GM12873 (cell line): ENCODE results near the gene ANKH.

ENCODE experiments used
- TF ChIP-seq, protein P1 (sequence below): IDR thresholded peaks from 2 replicates; pipeline ENCODE4 v1.5.1; 2012; ENCODE audit warnings: low read depth, mild to moderate bottlenecking, moderate library complexity, low read length, control low read depth; ENCODE audit not compliant: insufficient read depth; ENCODE audit errors: missing control alignments

The ANKH gene

DNA sequence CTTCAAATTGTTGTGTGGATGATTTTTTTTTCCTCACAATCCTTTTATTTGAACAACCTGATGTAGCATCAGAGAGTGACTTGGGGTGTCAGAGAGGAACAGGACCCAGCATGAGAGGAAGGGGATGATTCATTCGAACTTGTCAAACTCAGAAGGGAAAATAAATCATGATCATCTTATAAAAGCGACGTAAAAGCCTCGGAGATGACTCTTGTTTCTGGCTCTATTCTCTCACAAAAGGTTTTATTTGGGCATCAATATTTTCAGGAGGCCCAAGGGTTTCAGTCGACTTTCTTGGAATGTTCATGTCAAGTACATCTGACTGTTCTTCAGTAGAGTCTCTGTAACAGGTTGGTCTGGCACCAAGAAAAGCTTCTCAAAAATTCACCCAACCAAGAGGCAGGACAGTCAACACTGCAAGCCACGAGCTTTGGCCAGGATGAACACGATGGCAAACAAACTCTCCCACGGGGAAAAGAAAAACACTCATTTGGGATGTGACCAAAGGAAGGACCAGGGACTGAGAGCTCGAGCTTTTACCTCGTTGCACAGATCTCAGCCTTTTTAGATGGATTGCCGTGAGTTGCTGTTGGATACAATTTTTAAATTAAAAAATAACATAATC lies 55.1 kb downstream of the ANKH start:
- TF ChIP-seq, protein P1, sequence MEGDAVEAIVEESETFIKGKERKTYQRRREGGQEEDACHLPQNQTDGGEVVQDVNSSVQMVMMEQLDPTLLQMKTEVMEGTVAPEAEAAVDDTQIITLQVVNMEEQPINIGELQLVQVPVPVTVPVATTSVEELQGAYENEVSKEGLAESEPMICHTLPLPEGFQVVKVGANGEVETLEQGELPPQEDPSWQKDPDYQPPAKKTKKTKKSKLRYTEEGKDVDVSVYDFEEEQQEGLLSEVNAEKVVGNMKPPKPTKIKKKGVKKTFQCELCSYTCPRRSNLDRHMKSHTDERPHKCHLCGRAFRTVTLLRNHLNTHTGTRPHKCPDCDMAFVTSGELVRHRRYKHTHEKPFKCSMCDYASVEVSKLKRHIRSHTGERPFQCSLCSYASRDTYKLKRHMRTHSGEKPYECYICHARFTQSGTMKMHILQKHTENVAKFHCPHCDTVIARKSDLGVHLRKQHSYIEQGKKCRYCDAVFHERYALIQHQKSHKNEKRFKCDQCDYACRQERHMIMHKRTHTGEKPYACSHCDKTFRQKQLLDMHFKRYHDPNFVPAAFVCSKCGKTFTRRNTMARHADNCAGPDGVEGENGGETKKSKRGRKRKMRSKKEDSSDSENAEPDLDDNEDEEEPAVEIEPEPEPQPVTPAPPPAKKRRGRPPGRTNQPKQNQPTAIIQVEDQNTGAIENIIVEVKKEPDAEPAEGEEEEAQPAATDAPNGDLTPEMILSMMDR: no peak

DNA sequence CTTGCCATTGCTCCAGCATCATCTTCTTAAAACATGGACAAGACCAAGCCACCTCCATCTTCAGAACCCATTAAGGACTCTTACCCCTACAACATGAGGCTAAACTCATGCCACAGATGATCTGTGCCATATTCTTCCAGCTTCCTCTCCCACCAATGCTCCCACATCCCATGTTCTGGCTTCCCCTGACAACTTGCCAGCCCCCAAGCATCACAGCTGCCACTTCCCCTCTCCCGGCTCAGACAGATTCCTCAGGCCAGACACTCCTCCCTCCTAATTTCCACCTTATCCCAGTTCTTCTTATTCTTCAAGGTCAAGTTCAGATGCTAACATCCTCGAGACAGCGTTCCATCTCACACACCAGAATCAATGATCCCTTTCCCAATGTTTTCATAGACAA lies 57.8 kb downstream of the ANKH start:
- TF ChIP-seq, protein P1: no peak

DNA sequence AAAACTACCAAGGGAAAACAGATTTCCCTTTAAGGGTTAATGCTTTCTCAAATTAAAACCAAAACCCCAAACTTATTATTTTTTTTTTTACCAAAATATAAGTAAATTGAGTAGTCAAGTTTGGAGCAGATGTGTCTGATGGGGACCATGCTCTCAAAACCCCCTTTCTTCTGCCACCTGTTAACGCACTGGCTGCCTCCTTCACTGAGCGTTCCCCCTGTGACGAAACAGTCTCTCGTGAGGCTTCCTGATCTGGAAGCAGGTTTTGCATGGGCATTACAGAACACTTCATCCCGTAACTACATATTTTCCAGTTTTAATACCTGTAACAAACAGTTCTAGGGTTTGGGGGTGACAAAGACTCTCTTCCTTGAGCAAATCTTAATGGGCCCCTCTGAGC lies 59.4 kb downstream of the ANKH start:
- TF ChIP-seq, protein P1: no peak

DNA sequence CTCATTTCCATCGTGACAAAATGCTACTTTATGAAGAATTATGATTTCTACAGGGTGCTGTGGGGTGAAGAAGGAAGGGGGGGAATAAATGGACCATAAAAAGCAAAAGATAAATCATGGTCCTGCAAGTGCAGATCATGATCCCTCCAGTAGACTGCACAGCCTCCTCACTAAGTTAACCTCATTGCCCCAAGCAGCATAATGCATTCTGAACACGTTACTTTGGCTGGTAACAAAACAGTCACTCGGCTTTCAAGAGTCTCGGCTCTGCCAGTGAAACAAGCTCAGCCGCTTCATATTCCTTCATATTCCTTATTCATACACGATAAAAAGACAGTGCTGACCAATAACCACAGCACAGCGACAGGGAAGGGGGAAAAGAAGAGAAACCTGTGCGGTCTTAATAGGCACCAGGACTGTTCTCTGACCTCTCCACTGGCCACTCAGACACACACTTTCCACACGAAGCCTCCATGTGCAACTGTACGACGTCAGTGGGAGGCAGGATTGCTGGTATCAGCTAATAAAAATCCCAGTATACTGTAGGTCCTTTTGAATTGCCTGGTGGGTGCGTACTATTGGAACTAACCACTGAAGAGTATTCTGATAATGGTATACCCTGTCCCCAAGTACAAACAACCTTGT lies 60.5 kb downstream of the ANKH start:
- TF ChIP-seq, protein P1: no peak

DNA sequence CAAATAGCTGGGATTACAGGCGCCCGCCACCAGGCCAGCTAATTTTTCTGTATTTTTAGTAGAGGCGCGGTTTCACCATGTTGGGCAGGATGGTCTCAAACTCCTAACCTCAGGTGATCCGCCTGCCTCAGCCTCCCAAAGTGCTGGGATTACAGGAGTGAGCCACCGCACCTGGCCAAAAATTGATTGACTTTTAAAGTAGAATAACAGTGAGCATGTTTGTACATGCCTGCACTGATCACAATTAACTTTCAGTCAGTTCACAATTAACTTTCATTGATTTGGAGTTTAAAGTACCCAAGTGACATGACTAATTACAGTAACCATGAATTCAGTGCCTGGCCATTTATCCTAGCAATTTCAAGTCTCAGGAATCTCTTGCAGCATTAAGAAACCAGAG lies 61.3 kb downstream of the ANKH start:
- TF ChIP-seq, protein P1: no peak

DNA sequence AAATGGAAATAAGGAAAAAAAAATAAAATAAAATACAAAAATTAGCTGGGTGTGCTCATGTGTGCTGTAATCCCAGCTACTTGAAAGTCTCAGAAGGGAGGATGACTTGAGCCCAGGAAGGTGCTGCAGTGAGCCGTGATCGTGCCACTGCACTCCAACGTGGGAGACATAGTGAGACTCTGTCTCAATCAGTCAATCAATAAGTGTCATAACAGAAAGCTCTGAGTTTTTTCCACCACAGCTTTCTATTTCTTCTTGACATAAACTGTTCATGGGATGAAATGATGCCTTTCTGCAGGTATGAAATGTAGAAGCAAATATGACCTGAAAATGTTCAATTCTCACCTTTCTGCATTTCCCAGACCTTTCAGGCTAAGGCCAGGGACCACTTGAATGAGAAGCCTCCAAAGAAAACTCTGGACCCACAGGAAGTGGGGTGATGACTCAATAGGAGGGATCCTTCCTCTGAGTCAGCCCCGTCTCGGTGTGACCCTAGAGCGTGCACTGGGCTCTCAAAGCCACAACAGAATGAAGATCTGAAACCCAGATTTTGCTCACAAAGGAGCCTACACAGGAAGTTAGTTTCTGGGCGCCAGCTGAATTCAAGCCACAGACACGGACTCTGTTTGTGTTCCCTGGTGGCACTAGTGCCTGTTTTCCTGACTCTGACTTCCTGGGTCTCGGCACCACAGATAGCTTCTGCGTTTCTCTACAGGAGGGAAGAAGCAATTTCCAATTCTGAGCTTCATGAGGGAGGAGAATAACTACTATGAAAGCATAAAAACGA lies 62.0 kb downstream of the ANKH start:
- TF ChIP-seq, protein P1: no peak

DNA sequence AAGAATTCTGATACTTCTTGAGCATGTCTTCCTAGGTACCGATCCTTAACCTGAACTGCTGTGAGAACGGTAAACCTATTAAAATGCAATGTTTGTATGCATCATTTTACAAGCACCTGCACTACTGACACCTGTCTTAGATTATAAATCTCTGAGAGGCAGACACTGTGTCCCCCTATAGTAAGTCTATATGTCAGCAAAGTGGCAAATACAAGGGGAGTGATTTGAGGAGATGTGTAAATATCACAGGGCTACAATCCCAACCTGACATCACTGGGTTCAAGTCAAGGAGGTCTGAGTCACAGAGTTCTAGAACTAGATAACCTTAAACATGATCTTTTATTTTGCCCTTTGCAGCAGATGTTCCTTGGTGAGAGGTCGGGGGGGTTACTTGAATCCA lies 64.1 kb downstream of the ANKH start:
- TF ChIP-seq, protein P1: no peak
